Mesothelial cell of epicardium (in vitro differentiated cells): ENCODE results near the gene MORC3. TPM values are rescaled to one million over a fixed set of nuclear protein-coding genes. Genes with fewer than 3 reads are reported as not detected.

Source experiments
- DNase-seq, 2 experiments: peaks; one replicate each; pipeline ENCODE4 v3.0.0; 2021; ENCODE audit warnings: low spot score in 2 of 2; ENCODE audit not compliant: unreplicated experiment in 2 of 2
- H3K27ac Mint-ChIP-seq: 2 replicates; pipeline ENCODE4 v1.8.0; 2021; ENCODE audit warnings: mixed read lengths
- H3K27me3 Mint-ChIP-seq: 2 replicates; pipeline ENCODE4 v1.8.0; 2021; ENCODE audit warnings: low read depth, mixed read lengths
- H3K36me3 Mint-ChIP-seq: 2 replicates; pipeline ENCODE4 v1.8.0; 2021; ENCODE audit warnings: mixed read lengths
- H3K4me1 Mint-ChIP-seq: 2 replicates; pipeline ENCODE4 v1.8.0; 2021; ENCODE audit warnings: mixed read lengths
- H3K4me3 Mint-ChIP-seq: 2 replicates; pipeline ENCODE4 v1.8.0; 2021; ENCODE audit warnings: mild to moderate bottlenecking, moderate library complexity, mixed read lengths
- H3K9me3 Mint-ChIP-seq: 2 replicates; pipeline ENCODE4 v1.8.0; 2021; ENCODE audit warnings: mixed read lengths
- total RNA-seq: library from RNA; stranded (reverse); gene quantifications from 3 replicates; pipeline ENCODE4 v1.2.1, GENCODE V29; 2021
- TF ChIP-seq, protein P1 (sequence below): fragments of 200-600 bp; sonication (generic); IDR thresholded peaks from one replicate; pipeline ENCODE4 v1.5.0; 2021; ENCODE audit warnings: antibody characterized with exemption; ENCODE audit not compliant: unreplicated experiment

Gene MORC3
- total RNA-seq, 1 donor from 2014 or later, result 35.2 TPM

DNA sequence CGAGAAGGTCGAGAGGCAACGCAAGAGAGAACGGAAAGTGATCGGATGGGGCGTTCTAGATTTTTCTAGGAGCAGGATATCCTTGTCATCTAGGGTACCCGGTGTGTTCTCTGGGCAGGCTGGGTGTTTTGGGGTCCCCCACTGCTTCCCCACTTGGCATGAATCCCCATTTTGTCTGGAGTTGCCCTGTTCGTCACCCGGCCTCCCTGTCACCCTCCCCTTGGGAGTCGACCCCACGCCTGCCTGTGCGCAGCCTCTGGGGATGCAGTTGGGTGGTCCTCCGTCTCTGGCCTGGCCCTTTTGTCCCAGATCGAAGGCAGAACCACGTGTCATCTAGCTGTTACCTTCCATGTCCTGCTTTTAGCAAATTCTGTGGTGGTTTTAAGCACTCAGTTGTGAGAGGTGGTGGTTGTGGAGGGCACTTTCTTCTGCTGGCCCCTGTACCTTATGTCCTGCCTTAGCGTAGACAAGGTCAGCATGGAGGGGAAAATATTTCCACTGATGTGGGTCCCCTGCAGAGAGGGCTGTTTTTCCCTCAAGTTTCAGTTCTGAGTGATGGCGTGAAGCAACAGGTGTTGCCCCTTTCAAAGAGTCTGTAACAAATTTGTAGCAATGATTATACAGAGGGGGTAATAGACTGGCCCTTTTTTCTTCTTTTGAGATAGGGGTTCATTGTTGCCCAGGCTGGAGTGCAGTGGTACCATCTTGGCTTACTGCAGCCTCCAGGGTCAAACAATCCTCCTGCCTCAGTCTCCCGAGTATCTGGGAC, 100.8 kb downstream of the MORC3 start:
- Mint-ChIP-seq H3K4me1 (no peaks in the 10 kb centered on the region), H3K36me3 (peaks cover 7% of the 10 kb centered on the region), H3K9me3 (no peaks in the 10 kb centered on the region), H3K27ac (no peak overlapping the region), H3K4me3 (no peak overlapping the region), H3K27me3 (no peaks in the 10 kb centered on the region)
- TF ChIP-seq, protein P1, sequence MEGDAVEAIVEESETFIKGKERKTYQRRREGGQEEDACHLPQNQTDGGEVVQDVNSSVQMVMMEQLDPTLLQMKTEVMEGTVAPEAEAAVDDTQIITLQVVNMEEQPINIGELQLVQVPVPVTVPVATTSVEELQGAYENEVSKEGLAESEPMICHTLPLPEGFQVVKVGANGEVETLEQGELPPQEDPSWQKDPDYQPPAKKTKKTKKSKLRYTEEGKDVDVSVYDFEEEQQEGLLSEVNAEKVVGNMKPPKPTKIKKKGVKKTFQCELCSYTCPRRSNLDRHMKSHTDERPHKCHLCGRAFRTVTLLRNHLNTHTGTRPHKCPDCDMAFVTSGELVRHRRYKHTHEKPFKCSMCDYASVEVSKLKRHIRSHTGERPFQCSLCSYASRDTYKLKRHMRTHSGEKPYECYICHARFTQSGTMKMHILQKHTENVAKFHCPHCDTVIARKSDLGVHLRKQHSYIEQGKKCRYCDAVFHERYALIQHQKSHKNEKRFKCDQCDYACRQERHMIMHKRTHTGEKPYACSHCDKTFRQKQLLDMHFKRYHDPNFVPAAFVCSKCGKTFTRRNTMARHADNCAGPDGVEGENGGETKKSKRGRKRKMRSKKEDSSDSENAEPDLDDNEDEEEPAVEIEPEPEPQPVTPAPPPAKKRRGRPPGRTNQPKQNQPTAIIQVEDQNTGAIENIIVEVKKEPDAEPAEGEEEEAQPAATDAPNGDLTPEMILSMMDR, result no peak
- no peak for DNase-seq

DNA sequence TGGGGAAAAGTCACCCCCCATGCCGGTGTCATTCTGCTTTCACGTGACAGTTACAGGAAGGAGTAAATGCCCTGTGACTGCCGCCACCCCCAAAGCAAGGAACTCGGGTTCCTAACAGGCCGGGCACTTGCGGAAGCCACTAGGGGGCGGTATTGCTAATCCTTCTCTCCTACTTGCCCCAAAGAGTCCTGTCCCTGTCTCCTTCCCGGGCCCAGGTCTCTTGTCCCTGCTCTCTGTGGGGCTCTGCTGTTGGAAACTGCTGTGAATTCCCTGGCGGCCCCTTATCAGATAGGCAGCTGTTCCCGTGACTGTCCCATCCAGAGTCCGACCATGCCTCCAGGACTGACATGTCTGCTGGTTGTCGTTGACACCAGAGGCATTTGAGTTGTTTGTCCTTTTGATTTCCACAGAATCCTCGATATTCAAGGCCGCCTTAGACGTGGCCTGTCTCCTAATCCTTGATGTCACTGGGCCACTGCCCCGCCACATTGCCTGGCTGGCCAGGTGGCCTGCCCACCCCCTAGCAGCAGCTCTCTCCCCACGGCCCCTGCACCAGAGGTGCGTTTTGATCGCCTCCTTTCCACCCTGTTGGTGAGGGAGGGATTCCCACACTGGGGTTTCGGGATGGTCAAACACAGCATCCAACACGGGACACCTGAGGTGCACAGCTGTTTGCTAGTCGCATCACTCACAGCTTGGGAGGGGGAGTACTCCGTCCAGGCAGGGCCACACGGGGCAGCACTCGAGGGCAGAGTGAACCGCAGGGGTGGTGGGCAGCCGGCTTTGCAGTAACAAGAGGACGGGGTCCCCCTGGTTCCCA, 102.5 kb downstream of the MORC3 start:
- no peaks in the 10 kb centered on the region for H3K36me3 Mint-ChIP-seq
- no peaks in the 10 kb centered on the region for H3K27me3 Mint-ChIP-seq
- TF ChIP-seq, protein P1, result peak; percentile 52
- H3K4me1 Mint-ChIP-seq, result no peaks in the 10 kb centered on the region
- H3K9me3 Mint-ChIP-seq, result no peaks in the 10 kb centered on the region
- H3K4me3 Mint-ChIP-seq, result no peak overlapping the region
- no peak overlapping the region for H3K27ac Mint-ChIP-seq
- DNase-seq, result no peak

DNA sequence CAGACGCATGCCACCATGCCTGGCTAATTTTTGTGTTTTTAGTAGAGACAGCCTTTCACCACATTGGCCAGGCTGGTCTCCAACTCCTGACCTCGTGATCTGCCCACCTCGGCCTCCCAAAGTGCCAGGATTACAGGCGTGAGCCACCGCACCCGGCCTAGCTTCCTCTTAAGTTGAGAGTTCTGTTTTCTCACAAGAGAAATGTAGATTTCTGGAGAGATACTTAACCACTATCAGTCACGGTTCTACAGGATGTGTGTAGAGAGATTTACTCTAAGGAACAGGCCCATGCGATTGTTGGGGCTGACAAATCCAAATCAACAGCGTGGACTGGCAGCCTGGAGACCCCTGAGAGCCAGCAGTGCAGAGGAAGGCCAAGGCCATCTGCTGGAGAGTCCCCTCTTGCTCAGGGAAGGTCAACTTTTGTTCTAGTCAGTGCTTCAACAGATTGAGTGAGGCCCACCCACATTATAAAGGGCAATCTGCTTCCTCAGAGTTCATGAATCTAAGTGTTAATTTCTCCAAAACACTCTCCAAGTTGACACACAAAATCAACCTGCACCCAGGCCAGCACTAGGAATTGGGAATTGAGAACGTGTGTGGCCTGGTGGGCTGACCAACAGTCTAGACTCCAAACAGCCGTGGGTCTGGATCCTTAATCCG, 103.9 kb downstream of the MORC3 start:
- DNase-seq, result no peak
- H3K9me3 Mint-ChIP-seq, result no peaks in the 10 kb centered on the region
- no peak overlapping the region for H3K27ac Mint-ChIP-seq
- H3K4me1 Mint-ChIP-seq, result no peaks in the 10 kb centered on the region
- no peak overlapping the region for H3K4me3 Mint-ChIP-seq
- peaks cover 2% of the 10 kb centered on the region for H3K27me3 Mint-ChIP-seq
- TF ChIP-seq, protein P1, result no peak
- H3K36me3 Mint-ChIP-seq, result no peaks in the 10 kb centered on the region

DNA sequence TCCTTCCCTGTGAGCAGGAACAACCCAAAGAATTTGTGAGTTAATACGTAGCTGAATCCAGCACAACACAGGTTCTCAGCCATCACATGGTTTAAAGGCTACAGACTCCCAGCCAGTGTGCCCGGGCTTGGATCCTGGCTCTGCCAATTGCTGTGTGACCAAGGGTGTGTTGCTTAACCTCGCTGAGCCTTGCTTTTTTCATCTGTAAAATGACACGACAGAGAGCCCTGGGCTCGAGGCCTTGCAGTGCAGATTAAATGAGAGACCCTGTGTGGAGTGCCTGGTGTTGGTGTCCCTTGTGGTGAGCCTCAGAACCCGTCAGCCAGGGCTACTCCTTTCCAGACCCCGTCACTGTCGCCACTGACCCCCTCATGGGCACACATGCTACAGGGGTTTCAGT, 104.6 kb downstream of the MORC3 start:
- no peaks in the 10 kb centered on the region for H3K36me3 Mint-ChIP-seq
- no peak for DNase-seq
- H3K27ac Mint-ChIP-seq, result no peak overlapping the region
- no peaks in the 10 kb centered on the region for H3K9me3 Mint-ChIP-seq
- TF ChIP-seq, protein P1, result no peak
- H3K4me3 Mint-ChIP-seq, result no peak overlapping the region
- peaks cover 2% of the 10 kb centered on the region for H3K27me3 Mint-ChIP-seq
- H3K4me1 Mint-ChIP-seq, result no peaks in the 10 kb centered on the region

DNA sequence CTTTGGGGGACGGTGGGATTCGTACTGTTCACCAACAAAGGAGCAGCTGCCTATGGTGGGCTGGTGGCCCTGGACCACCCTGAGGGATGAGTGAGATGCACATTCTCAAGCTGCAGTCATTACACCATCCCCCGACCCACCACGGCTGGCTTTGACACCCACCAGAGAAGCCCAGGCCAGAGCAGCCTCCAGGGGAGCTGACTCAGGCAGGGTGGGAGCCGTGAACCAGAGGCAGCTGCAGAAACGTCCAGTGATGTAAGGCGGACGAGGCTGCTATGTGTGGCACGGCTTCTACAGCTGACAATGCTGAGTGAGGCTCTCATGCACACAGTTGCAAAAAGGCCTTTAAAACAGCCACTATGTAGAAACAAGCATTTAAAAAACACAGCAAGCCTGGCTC, 105.3 kb downstream of the MORC3 start:
- Mint-ChIP-seq H3K36me3 (no peaks in the 10 kb centered on the region), H3K4me1 (peaks cover 6% of the 10 kb centered on the region), H3K27me3 (peaks cover 4% of the 10 kb centered on the region), H3K9me3 (no peaks in the 10 kb centered on the region), H3K4me3 (no peak overlapping the region), H3K27ac (no peak overlapping the region)
- TF ChIP-seq, protein P1, result no peak
- DNase-seq, result no peak

Other genes starting within 250 kb of the MORC3 start
- 0.31 TPM in 1 of 3 replicates, not detected in the others for gene CBR3, start 185.1 kb upstream of the MORC3 start, total RNA-seq
- gene DOP1B, start 163.4 kb upstream of the MORC3 start, total RNA-seq, result 12.3 to 14.8 TPM (median 13.0 TPM) in 3 replicates
- gene CHAF1B, start 65.2 kb downstream of the MORC3 start, total RNA-seq, result 8.2 to 10.3 TPM (median 9.2 TPM) in 3 replicates
- gene CLDN14, start 159.9 kb downstream of the MORC3 start, total RNA-seq, result not detected in 3 replicates